ENCODE data around the gene APOL3. TPM values are rescaled to one million over a fixed set of nuclear protein-coding genes. Genes with fewer than 3 reads are reported as not detected.
"Not testable (repeated sequence)": the region's sequence is repeated elsewhere in the genome, so short reads cannot be mapped to it uniquely, and the experiment has no call there.

The APOL3 gene
- total RNA-seq, 2 experiments from 2014 or later = 50.6 to 55.4 TPM

DNA sequence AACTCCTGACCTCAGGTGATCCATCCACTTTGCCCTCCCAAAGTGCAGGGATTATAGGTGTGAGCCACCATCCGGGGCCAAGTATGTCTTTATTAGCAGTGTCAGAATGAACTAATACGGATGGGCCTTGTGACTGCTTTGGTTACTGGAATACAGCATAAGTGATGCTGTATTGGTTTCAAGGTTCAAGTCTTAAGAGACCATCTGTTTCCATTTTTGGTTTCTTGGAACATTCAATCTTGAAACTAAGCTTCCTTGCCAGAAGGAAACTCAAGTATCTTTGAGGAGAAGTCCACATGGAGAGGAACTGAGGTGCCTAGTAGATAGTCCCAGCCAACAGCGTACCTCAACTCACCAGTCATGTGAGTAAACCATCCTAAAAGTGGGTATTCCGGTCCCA is 58.8 kb downstream of the APOL3 start:
- ATAC-seq (no peak), DNase-seq (no peak)
- Mint-ChIP-seq H3K36me3 (ENCODE audit: low read depth) (no peaks in the 10 kb centered on the region), H3K27ac (no peak overlapping the region), H3K4me1 (no peaks in the 10 kb centered on the region), H3K27me3 (peaks cover 5% of the 10 kb centered on the region), H3K4me3 (no peak overlapping the region), H3K9me3 (ENCODE audit: low read depth) (no peaks in the 10 kb centered on the region)
- intact Hi-C loops (cut with DNase I, micrococcal nuclease) = no loop called here
- ChIA-PET POLR2A (no interaction called here), CTCF (interaction anchor here (0.6 to 1.2 kb wide), 3 partner anchors 36 to 866 kb away, joined by 3 read pairs; no protein-coding TSS in a partner anchor)

DNA sequence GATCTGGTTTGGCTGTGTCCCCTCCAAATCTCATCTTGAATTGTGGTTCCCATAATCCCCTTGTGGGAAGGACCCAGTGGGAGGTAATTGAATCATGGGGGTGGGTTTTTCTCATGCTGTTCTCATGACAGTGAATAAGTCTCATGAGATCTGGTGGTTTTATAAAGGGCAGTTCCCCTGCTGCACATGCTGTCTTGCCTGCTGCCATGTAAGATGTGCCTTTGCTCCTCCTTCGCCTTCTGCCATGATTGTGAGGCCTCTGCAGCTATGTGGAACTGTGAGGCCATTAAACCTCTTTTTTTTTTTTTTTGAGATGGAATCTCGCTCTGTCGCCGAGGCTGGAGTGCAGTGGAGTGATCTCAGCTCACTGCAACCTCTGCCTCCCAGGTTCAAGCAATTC is 59.6 kb downstream of the APOL3 start:
- H3K27ac Mint-ChIP-seq; ATAC-seq; DNase-seq; H3K9me3 Mint-ChIP-seq (ENCODE audit: low read depth); H3K36me3 Mint-ChIP-seq (ENCODE audit: low read depth); POLR2A ChIA-PET; H3K4me3 Mint-ChIP-seq; H3K4me1 Mint-ChIP-seq; intact Hi-C loops (cut with DNase I, micrococcal nuclease); H3K27me3 Mint-ChIP-seq: not testable (repeated sequence)
- CTCF ChIA-PET = interaction anchor here (1.2 kb wide), 1 partner anchor 35 kb away, joined by 3 read pairs; no protein-coding TSS in a partner anchor

DNA sequence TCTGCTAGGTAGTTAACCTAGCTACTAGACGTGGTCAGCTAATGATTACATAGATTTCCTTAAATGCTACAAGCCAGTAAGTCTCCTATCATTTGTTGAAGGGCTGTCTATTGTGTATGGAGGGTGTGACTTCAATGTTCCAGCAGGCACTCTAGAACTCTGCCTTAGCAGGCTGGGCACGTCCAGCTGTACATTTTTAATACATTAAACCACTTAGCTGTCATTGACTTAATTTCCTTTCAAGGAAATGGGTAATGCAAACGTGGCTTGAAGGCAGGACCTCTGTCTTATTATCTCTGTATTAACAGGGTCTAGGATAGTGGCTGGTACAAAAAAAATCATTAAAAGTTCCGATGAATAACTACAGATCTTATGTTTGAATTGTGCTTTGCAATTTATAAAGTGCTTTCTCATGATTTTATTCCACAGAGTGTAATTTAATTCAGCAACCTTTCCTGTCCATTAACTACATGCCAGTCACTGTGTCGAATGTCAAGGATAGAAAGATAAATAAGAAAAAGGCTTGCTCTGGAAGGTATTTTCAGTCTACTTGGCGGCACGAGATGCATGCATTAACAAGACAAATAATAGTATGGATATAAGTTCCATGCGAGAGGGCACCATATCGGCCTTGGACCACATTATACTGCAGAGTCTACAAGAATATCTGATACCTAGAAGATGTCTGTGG is 60.3 kb downstream of the APOL3 start:
- DNase-seq (no peak), ATAC-seq (no peak)
- no peaks in the 10 kb centered on the region for H3K36me3 Mint-ChIP-seq (ENCODE audit: low read depth)
- ChIA-PET POLR2A (no interaction called here), CTCF (no interaction called here)
- no peaks in the 10 kb centered on the region for H3K9me3 Mint-ChIP-seq (ENCODE audit: low read depth)
- H3K27me3 Mint-ChIP-seq = peaks cover 2% of the 10 kb centered on the region
- no peaks in the 10 kb centered on the region for H3K4me1 Mint-ChIP-seq
- no peak overlapping the region for H3K4me3 Mint-ChIP-seq
- intact Hi-C loops (cut with DNase I, micrococcal nuclease) = no loop called here
- H3K27ac Mint-ChIP-seq = no peak overlapping the region

DNA sequence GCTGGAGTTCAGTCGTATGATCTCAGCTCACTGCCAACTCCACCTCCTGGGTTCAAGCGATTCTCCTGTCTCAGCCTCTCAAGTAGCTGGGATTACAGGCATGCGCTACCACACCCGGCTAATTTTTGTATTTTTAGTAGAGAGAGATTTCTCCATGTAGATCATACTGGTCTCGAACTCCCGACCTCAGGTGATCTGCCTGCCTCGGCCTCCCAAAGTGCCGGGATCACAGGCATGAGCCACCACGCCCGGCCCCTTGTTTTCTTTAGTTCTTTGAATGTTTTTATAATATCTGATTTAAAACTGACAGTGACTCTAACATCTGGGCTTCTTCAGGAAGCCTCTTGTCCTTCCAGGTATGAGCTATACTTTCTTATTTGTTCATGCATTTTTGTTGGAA is 61.0 kb downstream of the APOL3 start:
- H3K27me3 Mint-ChIP-seq; H3K4me1 Mint-ChIP-seq; POLR2A ChIA-PET; H3K27ac Mint-ChIP-seq; H3K4me3 Mint-ChIP-seq; CTCF ChIA-PET; ATAC-seq; DNase-seq; H3K36me3 Mint-ChIP-seq (ENCODE audit: low read depth); H3K9me3 Mint-ChIP-seq (ENCODE audit: low read depth); intact Hi-C loops (cut with DNase I, micrococcal nuclease): not testable (repeated sequence)

- DNase-seq (no peak), ATAC-seq (no peak)
- ChIA-PET POLR2A (no interaction called here), CTCF (interaction anchor here (1.3 kb wide), 1 partner anchor 32 kb away, joined by 5 read pairs; no protein-coding TSS in a partner anchor)
- no peaks in the 10 kb centered on the region for H3K4me1 Mint-ChIP-seq
- H3K9me3 Mint-ChIP-seq (ENCODE audit: low read depth) = no peaks in the 10 kb centered on the region
- H3K27ac Mint-ChIP-seq = no peak overlapping the region
- no peak overlapping the region for H3K4me3 Mint-ChIP-seq
- no peaks in the 10 kb centered on the region for H3K36me3 Mint-ChIP-seq (ENCODE audit: low read depth)
- intact Hi-C loops (cut with DNase I, micrococcal nuclease) = no loop called here
- no peaks in the 10 kb centered on the region for H3K27me3 Mint-ChIP-seq
Measured at GRCh38 chr22:36097880-36098279, 62.7 kb downstream of the APOL3 start.

- H3K4me3 Mint-ChIP-seq; H3K36me3 Mint-ChIP-seq (ENCODE audit: low read depth); H3K9me3 Mint-ChIP-seq (ENCODE audit: low read depth); H3K4me1 Mint-ChIP-seq; CTCF ChIA-PET; DNase-seq; POLR2A ChIA-PET; H3K27me3 Mint-ChIP-seq; intact Hi-C loops (cut with DNase I, micrococcal nuclease); H3K27ac Mint-ChIP-seq; ATAC-seq: not testable (repeated sequence)
Measured at GRCh38 chr22:36090772-36091171, 69.8 kb downstream of the APOL3 start.

Other genes with a start within 250 kb of the APOL3 start
- gene RBFOX2, start 131.9 kb downstream of the APOL3 start, total RNA-seq = 1 to 10 TPM; 6.9 to 7.7 TPM
- gene APOL4, start 41.1 kb upstream of the APOL3 start, total RNA-seq = under 1 TPM; 0.16 to 0.21 TPM
- 10 to 100 TPM; 64.5 TPM for gene APOL2, start 78.8 kb upstream of the APOL3 start, total RNA-seq
- gene APOL1, start 92.4 kb upstream of the APOL3 start, total RNA-seq = 10 to 100 TPM; 32.0 to 37.2 TPM
- 100 to 1,000 TPM; 720 to 773 TPM for gene MYH9, start 227.2 kb upstream of the APOL3 start, total RNA-seq

Measured in activated CD4-positive, alpha-beta T cell treated with anti-CD3 and anti-CD28 coated beads for 36 hours (primary cell).